Endothelial cell of umbilical vein (primary cell): ENCODE measurements around the gene TMEM121. TPM values are rescaled to one million over a fixed set of nuclear protein-coding genes. Genes with fewer than 3 reads are reported as not detected.

Experiments used
- BruUV-seq: library from RNA; stranded (reverse); fragments of 400-500 nt; replicated peaks from 2 replicates; lab custom pipeline; 2021; lab: Mats Ljungman, UMichigan
- CTCF ChIA-PET: fragments of 300-600, 350-600 bp; sonication (Branson Sonifier 250); formaldehyde crosslinking; loops from one replicate; lab custom pipeline; 2021; ENCODE audit warnings: antibody characterized with exemption, inconsistent platforms; lab: Charles Lee
- POLR2A ChIA-PET: fragments of 300-600, 350-600 bp; sonication (Branson Sonifier 250); formaldehyde crosslinking; loops from one replicate; lab custom pipeline; 2021; ENCODE audit warnings: antibody characterized with exemption, inconsistent platforms; lab: Charles Lee
- DNase-seq: peaks from one replicate; pipeline ENCODE4 v3.0.0-alpha.2; 2011; ENCODE audit warnings: low read depth, low spot score
- FAIRE-seq: peaks from 2 replicates; lab custom pipeline; 2011; peaks lifted over from hg19 to GRCh38; lab: Jason Lieb, UNC
- H2AFZ ChIP-seq: 2 replicates; pipeline ENCODE4 v1.6.0; 2012; ENCODE audit warnings: low read depth, low read length, control low read depth, inconsistent platforms
- H3K27ac ChIP-seq: 2 replicates; pipeline ENCODE4 v1.5.1; 2011; ENCODE audit warnings: low read depth, mild to moderate bottlenecking, control low read depth, low read length, moderate library complexity; ENCODE audit not compliant: insufficient read depth
- H3K27me3 ChIP-seq, 2 experiments: 2 replicates each; pipeline versions ENCODE4 v1.6.0 to v1.6.1; 2011; ENCODE audit warnings: low read length in 2 of 2, mixed read lengths in 1 of 2; ENCODE audit not compliant: control insufficient read depth in 2 of 2, insufficient read depth in 2 of 2
- H3K36me3 ChIP-seq, 2 experiments: 2 replicates in 1 of 2; 3 replicates in 1 of 2; pipeline ENCODE4 v1.5.1; 2011; ENCODE audit warnings: low read length in 2 of 2, mild to moderate bottlenecking in 1 of 2, moderate library complexity in 1 of 2; ENCODE audit not compliant: control insufficient read depth in 2 of 2, insufficient read depth in 2 of 2; ENCODE audit errors: extremely low read depth in 1 of 2
- H3K4me1 ChIP-seq: 3 replicates; pipeline ENCODE4 v1.5.1; 2011; ENCODE audit warnings: mild to moderate bottlenecking, low read length; ENCODE audit not compliant: control insufficient read depth, insufficient read depth; ENCODE audit errors: extremely low read depth
- H3K4me2 ChIP-seq: 2 replicates; pipeline ENCODE4 v1.6.1; 2011; ENCODE audit warnings: low read length, control low read depth, mixed read lengths; ENCODE audit not compliant: insufficient read depth
- H3K4me3 ChIP-seq, 3 experiments: fragments of 200-600 bp in 1 of 3; sonication (generic), shearing (Covaris generic) in 1 of 3; replicated peaks in 1 of 3; 2 replicates each; pipeline ENCODE4 v1.5.1; 2011 to 2016; ENCODE audit warnings: control low read depth in 3 of 3, low read length in 3 of 3, mild to moderate bottlenecking in 2 of 3, inconsistent platforms in 1 of 3, low read depth in 1 of 3, moderate library complexity in 1 of 3; ENCODE audit not compliant: insufficient read depth in 1 of 3
- H3K79me2 ChIP-seq: 2 replicates; pipeline ENCODE4 v1.6.0; 2012; ENCODE audit warnings: low read length, inconsistent platforms; ENCODE audit not compliant: control insufficient read depth, insufficient read depth
- H3K9ac ChIP-seq: replicated peaks from 2 replicates; pipeline ENCODE3; 2011; ENCODE audit warnings: low read length, control low read depth; ENCODE audit not compliant: insufficient read depth; ENCODE audit errors: extremely low read depth
- H3K9me1 ChIP-seq: replicated peaks from 3 replicates; pipeline ENCODE4 v1.6.0; 2011; ENCODE audit warnings: mild to moderate bottlenecking, low read length; ENCODE audit not compliant: control insufficient read depth, insufficient read depth; ENCODE audit errors: extremely low read depth
- H3K9me3 ChIP-seq: replicated peaks from 2 replicates; pipeline ENCODE4 v1.5.1; 2012; ENCODE audit warnings: low read length, inconsistent platforms; ENCODE audit not compliant: control insufficient read depth, insufficient read depth
- H4K20me1 ChIP-seq: replicated peaks from 2 replicates; pipeline ENCODE3; 2011; ENCODE audit warnings: mild to moderate bottlenecking, low read length; ENCODE audit not compliant: control insufficient read depth, insufficient read depth; ENCODE audit errors: extremely low read depth
- CTCF ChIP-seq, 2 donors: IDR thresholded peaks; 1 replicate in 1 of 2; 2 replicates in 1 of 2; pipeline ENCODE4 v1.5.1; 2011; ENCODE audit warnings: low read length in 2 of 2, mild to moderate bottlenecking in 2 of 2, moderate library complexity in 2 of 2, control low read depth in 1 of 2, inconsistent platforms in 1 of 2, low read depth in 1 of 2; ENCODE audit not compliant: insufficient read depth in 1 of 2; ENCODE audit errors: extremely low read depth in 1 of 2
- EZH2 ChIP-seq: IDR thresholded peaks from 2 replicates; pipeline ENCODE4 v1.6.1; 2012; ENCODE audit warnings: borderline replicate concordance, low read depth, mild to moderate bottlenecking, moderate library complexity, low read length, inconsistent platforms; ENCODE audit not compliant: severe bottlenecking
- FOS ChIP-seq: IDR thresholded peaks from 2 replicates; pipeline ENCODE4 v1.6.1; 2011; ENCODE audit warnings: mild to moderate bottlenecking, low read length, moderate library complexity, borderline replicate concordance; ENCODE audit not compliant: insufficient read depth
- GATA2 ChIP-seq: IDR thresholded peaks from 2 replicates; pipeline ENCODE4 v1.7.0; 2011; ENCODE audit warnings: low read depth, mild to moderate bottlenecking, moderate library complexity, mixed read lengths, low read length; ENCODE audit not compliant: insufficient read length, insufficient read depth
- JUN ChIP-seq: IDR thresholded peaks from 2 replicates; pipeline ENCODE4 v1.6.1; 2011; ENCODE audit warnings: borderline replicate concordance, low read depth; ENCODE audit not compliant: insufficient read length, insufficient read depth
- MAX ChIP-seq: IDR thresholded peaks from 2 replicates; pipeline ENCODE4 v1.6.1; 2011; ENCODE audit not compliant: insufficient read depth, insufficient read length
- MYC ChIP-seq: IDR thresholded peaks from one replicate; pipeline ENCODE4 v1.6.1; 2011; ENCODE audit warnings: mild to moderate bottlenecking, low read depth, low read length
- POLR2A ChIP-seq: IDR thresholded peaks from 2 replicates; pipeline ENCODE4 v1.6.1; 2012; ENCODE audit warnings: low read depth, mild to moderate bottlenecking, control low read depth, low read length
- POLR2AphosphoS5 ChIP-seq: IDR thresholded peaks from 2 replicates; pipeline ENCODE4 v1.6.1; 2012; ENCODE audit warnings: low read depth, mild to moderate bottlenecking, control low read depth, low read length, moderate library complexity; ENCODE audit not compliant: insufficient read depth
- dilution Hi-C: fragments of 300-500 bp; cut with MboI; formaldehyde crosslinking; loops from one replicate; pipeline ENCODE4 v1.15.0; 2019; ENCODE audit warnings: low sequenced_read_pairs; ENCODE audit not compliant: extremely low pct_ligation_motif_present
- intact Hi-C: fragments of 100-400 bp; cut with micrococcal nuclease; formaldehyde crosslinking; loops from one replicate; pipeline ENCODE4 v1.10.0; 2022
- polyA plus RNA-seq, 4 experiments: library from polyadenylated mRNA; depleted of rRNA in 3 of 4; stranded (reverse) in 3 of 4; unstranded in 1 of 4; fragments of >200 nt; gene quantifications; 2 replicates each; pipeline versions ENCODE4 v1.2.1 to v1.2.3, GENCODE V29; 2011 to 2012; ENCODE audit warnings: missing spikeins in 1 of 4
- total RNA-seq: library from RNA; stranded (reverse); gene quantifications from 2 replicates; pipeline ENCODE4 v1.2.3, GENCODE V29; 2021

Gene TMEM121
- total and polyA plus RNA-seq, 2 donors (not counting 3 experiments of a cell fraction or from before 2014, with no cell fraction given), result 4.8 to 7.7 TPM

DNA sequence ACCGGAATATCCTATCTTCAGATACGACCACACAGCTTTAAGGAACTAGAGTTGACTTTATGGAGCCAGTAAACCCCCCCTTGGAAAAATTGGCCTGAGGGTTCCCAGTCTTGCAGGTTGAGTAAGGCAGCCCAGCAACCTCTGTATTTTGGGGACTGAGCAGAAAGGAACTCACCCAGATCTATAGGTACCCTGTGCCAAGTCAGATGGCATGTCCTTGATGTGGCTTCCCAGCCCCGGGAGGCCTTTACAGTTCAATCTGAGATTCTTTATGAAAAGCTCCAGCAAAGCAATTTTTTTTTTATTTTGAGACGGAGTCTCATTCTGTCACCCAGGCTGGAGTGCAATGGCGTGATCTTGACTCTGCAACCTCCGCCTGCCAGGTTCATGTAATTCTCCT lies 27.6 kb downstream of the TMEM121 start:
- intact Hi-C loops (loop anchor here (10.0 kb wide), 1 partner anchor 601 kb away; no protein-coding TSS in a partner anchor), dilution Hi-C loops (no loop called here)
- ChIA-PET POLR2A (no interaction called here), CTCF (no interaction called here)
- Histone ChIP-seq H3K4me3 (no peak overlapping the region), H3K9me1 (no peaks in the 10 kb centered on the region), H3K36me3 (no peaks in the 10 kb centered on the region), H2AFZ (no peak overlapping the region), H3K4me1 (no peaks in the 10 kb centered on the region), H3K27ac (no peak overlapping the region), H4K20me1 (no peaks in the 10 kb centered on the region), H3K9me3 (no peaks in the 10 kb centered on the region), H3K79me2 (no peaks in the 10 kb centered on the region), H3K27me3 (no peaks in the 10 kb centered on the region), H3K9ac (no peak overlapping the region), H3K4me2 (no peak overlapping the region)
- DNase-seq, result no peak
- TF ChIP-seq EZH2 (no peak), JUN (no peak), MYC (no peak), CTCF (IDR thresholded peaks at IDR 0.05; ENCODE audit: extremely low read depth in 1 of 2, insufficient read depth in 1 of 2, low read depth in 1 of 2, low read length in 2 of 2) (no peak), FOS (no peak), POLR2A (no peak), GATA2 (no peak), MAX (no peak), POLR2AphosphoS5 (no peak)
- BruUV-seq, result no TSS peak
- FAIRE-seq, result no peak
